GM20431 (cell line): ENCODE results near the gene ANTXR1.
"Not testable (repeated sequence)": the region's sequence is repeated elsewhere in the genome, so short reads cannot be mapped to it uniquely, and the experiment has no call there.

Experiments
- in situ Hi-C: fragments of 300-500 bp; cut with MseI, MboI; formaldehyde crosslinking; loops from one replicate; pipeline ENCODE4 v1.15.0; 2020; ENCODE audit warnings: low sequenced_read_pairs; ENCODE audit not compliant: unreplicated experiment

The ANTXR1 gene

DNA sequence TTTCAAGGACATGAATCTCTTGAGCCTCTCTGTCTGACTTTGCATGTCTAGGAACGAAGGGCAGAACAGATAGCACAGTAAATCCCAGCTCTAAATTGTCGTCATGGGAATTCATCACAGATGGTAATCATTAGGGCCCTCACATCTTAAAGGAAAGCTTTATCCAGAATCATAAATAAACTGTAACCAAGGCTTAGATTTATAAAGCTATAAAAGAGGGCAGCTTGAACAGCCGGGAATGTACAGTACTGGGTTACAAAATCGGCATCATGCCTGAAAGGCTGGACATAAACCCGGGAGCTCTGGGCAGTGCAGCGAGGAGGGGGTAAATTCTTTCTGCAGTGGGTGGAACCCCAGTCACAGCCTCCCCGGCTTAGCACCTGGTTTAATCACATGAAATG is 229.7 kb downstream of the ANTXR1 start:
- in situ Hi-C loops: no loop called here

- in situ Hi-C loops: no loop called here
Measured at GRCh38 chr2:69243652-69244051, 230.7 kb downstream of the ANTXR1 start.

DNA sequence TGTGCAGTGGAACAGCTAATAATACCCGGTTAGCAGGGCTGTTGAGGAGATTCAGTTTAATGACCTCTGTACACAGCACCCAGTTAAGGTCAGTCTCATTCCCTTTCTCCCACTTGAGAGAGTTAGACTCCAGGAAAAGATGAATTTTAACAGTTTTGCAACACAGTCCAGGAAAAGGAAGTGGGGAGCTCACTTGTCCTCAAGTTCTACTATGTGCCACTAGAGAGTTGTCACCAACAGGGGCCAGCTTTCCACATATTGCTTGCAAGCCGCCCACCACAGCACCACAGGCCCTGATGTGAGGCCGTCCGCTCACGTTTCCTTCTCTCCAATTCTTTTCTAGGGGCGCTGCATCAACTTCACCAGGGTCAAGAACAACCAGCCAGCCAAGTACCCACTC is 231.9 kb downstream of the ANTXR1 start:
- in situ Hi-C loops: no loop called here

GRCh38 chr2:69247583-69247982 is 234.6 kb downstream of the ANTXR1 start:
- in situ Hi-C loops: no loop called here

GRCh38 chr2:69248232-69248631 is 235.3 kb downstream of the ANTXR1 start:
- in situ Hi-C loops: no loop called here

GRCh38 chr2:69250981-69251380 is 238.0 kb downstream of the ANTXR1 start:
- in situ Hi-C loops: no loop called here

- in situ Hi-C loops: no loop called here
Measured at GRCh38 chr2:69251943-69252342, 239.0 kb downstream of the ANTXR1 start.

DNA sequence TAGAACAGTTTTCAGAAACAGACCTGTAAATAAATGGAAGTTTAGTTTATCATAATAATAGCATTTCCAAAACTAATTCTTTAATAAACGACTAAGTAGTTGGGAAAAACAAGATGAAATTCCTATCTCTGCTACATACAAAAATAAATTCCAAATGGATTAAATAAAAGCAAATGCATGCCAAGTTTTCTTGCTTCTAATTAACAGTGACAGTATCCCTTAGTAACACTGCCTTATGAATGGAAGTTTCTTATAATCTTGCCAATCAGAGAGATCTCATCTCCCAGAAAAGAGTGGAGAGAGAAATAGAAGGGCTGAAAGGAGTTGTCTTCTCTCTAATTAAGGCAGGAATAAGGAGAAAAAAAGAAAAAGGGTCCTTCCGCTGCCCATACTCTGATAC is 240.1 kb downstream of the ANTXR1 start:
- in situ Hi-C loops: no loop called here

DNA sequence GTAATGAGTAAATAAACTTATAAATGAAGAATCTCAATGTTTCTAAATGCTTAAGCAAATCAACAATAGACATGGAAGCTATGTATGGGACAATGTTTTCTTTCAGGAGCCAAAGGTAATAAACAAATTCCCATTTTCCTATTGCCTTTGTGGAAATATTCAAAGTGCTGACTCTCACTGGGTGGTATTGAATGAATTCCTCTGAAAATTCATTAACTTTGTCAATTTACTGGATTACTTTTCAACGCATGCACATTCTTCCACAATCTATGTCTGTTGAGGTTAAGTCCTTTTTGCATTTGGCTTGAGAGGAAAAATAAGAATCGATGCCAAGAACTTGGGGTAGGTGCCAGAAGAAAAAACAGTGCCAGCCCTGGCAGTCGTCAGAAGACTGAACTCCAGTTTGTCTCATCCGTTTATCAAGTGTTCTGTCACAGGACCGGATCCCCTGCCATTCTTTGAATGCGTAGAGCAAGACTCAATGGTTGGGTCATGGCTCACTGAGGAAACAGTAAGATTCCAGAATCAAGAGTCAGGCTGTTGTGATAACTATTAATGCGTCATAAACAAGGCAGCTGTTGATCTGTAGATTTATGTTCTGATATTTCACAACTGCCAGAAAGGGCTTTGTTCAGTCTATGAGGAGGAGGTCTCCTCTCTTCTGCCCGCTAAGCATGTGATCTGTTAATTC is 240.8 kb downstream of the ANTXR1 start:
- in situ Hi-C loops: no loop called here

GRCh38 chr2:69255760-69256159 is 242.8 kb downstream of the ANTXR1 start:
- in situ Hi-C loops: no loop called here

DNA sequence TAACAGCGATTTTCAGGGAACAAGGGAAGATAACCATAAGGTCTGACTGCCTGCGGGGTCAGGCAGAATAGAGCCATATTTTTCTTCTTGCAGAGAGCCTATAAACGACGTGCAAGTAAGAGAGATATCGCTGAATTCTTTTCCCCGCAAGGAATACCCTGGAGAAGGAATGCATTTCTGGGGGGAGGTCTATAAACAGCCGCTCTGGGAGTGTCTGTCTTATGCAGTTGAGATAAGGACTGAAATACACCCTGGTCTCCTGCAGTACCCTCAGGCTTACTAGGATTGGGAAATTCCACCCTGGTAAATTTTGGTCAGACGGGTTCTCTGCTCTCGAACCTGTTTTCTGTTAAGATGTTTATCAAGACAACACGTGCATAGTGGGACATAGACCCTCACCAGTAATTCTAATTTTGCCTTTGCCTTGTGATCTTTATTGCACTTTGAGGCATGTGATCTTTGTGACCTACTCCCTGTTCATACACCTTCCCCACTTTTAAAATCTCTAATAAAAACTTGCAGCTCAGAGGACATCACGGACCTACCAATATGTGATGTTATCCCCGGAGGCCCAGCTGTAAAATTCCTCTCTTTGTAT is 247.1 kb downstream of the ANTXR1 start:
- in situ Hi-C loops: not testable (repeated sequence)

DNA sequence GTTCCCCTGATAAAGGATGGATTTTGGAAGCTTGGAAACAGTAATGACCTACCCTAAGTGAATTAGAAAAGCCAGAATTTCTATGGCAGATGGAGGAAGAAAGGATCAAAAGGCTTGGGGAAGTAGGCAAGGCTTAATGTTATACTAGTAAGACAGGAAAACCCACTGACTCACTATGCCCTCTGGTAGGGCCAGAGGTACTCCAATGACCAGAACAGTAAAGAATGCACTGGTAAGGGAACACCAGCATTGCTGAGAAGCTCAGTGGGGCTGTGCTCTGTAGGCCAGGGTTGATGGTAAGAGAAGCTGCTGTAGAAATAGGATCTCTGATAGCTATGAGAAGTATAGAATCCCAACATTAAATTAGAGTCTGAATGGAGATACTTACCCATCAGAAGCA is 247.7 kb downstream of the ANTXR1 start:
- in situ Hi-C loops: no loop called here

- in situ Hi-C loops: no loop called here
Measured at GRCh38 chr2:69269330-69269729, 256.4 kb downstream of the ANTXR1 start.

DNA sequence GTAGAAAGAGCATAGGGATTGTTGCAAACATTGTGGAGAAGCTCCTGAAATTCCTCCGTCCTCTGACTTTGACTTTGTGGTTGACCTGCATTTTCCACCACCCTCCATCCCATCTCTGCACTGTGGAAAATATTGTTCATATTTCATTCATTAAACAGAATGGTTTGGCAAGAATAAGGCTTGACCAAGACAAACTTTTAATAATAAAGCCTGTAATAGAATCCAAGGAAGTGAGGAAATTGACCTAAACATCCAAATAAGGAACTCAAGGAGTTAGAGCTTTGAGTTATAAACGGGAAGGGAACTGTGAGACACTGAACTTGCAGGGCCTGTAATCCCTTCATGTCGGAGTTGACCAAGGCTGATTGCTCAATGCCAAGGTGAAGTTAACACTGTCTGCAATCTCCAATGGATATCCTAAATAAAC is 258.9 kb downstream of the ANTXR1 start:
- in situ Hi-C loops: no loop called here

DNA sequence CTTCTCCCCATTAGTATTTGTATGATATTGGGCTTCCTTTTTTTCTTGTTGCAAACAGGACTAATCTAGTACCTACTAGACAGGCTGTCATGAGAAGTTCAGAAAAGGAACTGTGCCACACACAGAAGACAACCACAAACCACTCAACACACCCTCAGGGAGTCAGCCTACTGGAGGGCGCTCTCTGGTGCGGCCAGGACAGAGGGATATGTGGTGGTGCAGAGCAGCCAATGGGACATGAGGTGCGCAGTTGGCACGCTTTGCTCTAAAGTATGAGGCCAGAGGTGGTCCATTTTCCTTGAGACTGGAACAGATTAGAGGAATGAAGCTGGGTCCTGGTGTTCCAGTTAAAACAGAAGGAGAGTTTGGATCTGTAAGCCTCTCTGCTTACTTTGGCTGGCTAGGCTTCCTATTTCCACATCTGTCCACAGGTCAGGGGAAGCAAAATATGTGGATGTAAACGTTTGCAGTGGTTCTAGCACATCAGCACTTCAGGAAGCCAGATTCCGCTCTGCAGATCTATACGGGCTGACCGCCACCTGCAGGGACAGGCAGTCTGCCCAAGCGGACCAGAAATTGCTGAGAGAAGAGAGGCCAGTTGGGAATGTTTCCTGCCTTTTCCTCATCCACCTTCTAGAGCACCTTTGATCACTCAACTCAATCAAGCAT is 260.0 kb downstream of the ANTXR1 start:
- in situ Hi-C loops: no loop called here

DNA sequence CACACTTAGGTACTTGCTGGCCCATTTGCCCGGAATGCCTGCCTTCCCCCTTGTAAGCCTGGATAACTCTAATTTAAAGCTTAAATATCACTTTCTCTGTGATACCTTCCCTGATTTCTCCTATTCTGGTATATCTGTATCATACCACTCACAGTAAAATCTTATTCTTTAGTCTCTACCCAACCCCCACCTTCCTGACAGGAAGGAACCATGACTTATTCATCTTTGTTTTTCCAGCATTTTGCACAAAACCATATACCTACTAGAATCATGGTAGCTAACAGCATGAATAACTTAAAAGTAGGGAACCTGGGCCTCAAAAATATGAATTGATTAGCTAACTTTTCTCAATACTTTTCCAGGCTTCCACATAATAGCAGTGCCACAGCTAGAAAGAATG is 262.5 kb downstream of the ANTXR1 start:
- in situ Hi-C loops: no loop called here

GRCh38 chr2:69278366-69278765 is 265.4 kb downstream of the ANTXR1 start:
- in situ Hi-C loops: no loop called here

DNA sequence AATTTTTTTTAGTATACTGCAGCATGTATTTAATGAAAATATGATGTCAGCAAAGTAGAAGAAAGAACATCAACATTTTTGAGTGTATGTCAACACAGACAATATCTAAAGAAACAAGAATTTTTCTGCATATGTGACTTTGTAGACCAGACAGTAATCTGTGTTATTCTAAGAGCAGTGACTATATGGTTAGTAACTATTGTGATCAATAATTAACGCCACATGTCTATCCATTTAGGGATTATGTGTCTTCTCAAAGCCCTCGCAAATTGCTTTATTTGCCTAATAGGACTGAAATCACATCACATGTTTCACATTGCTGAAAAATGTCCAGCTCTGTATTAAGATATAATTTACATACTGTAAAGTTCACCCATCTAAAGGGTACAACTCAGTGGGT is 266.2 kb downstream of the ANTXR1 start:
- in situ Hi-C loops: no loop called here

- in situ Hi-C loops: no loop called here
Measured at GRCh38 chr2:69279931-69280681, 267.1 kb downstream of the ANTXR1 start.

DNA sequence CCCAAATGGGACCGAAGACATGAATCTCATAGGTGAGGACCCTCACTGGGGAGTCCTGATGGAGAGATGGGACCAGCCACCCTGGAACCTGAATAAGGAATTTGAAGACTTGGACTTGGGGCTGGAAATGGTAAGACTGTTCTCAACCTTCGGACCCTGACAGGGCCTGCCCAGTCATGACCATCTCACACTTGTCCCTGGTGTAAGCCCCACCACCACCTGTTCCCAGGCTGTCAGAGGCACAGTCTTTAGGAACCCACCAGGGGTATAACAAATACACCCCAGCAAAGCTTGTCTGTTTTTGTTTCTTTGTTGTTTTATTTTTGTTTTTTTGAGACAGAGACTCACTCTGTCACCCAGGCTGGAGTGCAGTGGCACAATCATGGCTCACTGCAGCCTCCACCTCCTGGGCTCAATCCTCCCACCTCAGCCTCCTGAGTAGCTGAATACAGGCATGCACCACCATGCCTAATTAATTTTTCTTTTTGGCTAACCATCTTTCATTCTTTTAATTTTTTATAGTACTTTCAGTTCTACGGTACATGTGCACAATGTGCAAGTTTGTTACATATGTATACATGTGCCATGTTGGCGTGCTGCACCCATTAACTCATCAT is 267.9 kb downstream of the ANTXR1 start:
- in situ Hi-C loops: no loop called here
